DMS79 (cell line): ENCODE data around the gene ZFP30.

Experiments used
- DNase-seq: peaks from one replicate; lab custom pipeline; 2025; lab: John Stamatoyannopoulos, UW

ZFP30 gene

DNA sequence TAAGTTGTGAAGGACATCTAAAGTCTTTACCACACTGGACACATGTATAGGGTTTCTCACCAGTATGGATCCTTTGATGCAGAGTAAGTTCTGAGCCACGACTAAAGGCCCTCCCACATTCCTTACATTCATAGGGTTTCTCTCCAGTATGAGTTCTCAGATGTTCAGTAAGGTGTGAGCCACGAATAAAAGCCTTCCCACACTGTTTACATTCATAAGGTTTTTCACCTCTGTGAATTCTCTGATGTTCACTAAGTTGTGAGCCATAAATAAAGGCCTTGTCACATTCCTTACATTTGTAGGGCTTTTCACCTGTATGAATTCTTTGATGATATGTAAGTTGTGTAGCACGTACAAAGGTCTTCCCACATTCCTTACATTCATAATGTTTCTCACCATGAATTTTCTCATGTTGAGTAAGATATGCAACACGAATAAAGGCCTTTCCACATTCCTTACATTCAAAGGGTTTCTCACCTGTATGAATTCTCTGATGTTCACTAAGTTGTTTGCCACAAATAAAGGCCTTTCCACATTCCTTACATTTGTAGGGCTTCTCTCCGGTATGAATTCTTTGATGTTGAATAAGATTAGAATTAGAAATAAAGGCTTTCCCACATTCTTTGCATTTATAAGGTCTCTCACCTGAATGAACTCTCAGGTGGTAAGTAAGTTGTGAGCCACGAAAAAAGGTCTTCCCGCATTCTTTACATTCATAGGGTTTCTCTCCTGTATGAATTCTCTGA is 90.5 kb downstream of the ZFP30 start:
- no peak for DNase-seq
